NCI-H1930 (cell line): Measurements from ENCODE around the gene ENOX1.
A peak's percentile ranks its signal among the peaks of the same experiment; 100 is the strongest.

Experiments used
- DNase-seq, 2 experiments: peaks; one replicate each; lab custom pipeline; 2025; lab: John Stamatoyannopoulos, UW

Gene ENOX1

GRCh38 chr13:43289470-43290255 lies 497.1 kb downstream of the ENOX1 start:
- DNase-seq = peak; percentile 67 to 68

- no peak for DNase-seq
These were observed 500.0 kb downstream of the ENOX1 start for GRCh38 chr13:43286751-43287150.

- no peak for DNase-seq
These were observed 500.7 kb downstream of the ENOX1 start for GRCh38 chr13:43285933-43286597.

DNA sequence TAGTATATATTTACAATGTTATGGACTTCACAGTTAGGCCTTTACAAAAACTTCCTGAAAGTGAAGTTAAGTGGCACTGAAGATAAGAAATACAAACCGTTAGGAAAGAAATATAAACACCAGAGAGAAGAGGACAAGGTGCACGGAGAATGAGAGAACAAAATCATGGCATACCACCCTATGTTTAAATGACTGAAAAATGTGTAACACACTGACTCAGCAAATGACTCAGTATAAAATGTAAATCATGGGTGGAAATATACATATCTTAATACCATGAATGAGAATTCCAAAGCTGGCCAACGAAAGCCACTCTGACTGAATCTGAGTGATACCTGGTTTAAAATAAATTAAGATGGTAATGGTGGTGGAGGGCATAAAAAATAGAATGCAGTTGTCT lies 502.6 kb downstream of the ENOX1 start:
- no peak for DNase-seq

DNA sequence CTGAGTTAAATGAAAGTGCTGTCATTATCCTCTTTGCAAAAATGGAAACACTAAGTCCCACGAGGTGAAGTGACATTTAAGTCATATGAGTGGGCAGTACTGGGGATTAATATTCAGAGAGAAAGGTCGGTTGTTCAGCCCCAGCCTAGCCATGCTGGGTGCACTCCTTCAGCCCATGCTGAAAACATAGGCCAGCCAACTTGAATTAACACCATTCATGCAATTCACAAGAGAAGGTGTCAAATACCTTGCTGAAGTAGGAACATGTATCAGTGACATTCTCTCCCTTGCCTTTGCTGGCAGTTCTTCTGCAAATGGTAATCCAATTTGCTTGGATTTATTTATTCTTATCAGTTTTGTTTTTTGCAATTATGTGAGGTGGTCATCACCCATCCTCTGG lies 507.1 kb downstream of the ENOX1 start:
- DNase-seq = no peak

DNA sequence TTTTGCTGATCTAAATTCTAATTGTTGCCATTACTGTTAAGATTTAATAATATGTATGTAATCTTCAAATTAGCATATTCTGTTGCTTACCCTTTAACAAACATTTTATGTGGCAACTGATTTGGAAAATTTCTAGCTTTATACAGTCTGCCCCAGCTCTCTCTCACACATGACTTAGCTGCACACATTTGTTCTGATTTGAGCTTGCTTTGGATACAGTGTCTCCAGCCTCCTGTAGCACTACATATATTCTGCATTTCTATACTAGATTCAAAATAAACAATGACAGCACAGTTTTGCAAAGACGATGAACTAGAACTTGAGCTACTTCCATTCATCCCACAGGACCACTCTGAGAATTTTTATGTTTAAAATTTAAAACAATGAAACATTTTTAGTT lies 508.6 kb downstream of the ENOX1 start:
- no peak for DNase-seq

DNA sequence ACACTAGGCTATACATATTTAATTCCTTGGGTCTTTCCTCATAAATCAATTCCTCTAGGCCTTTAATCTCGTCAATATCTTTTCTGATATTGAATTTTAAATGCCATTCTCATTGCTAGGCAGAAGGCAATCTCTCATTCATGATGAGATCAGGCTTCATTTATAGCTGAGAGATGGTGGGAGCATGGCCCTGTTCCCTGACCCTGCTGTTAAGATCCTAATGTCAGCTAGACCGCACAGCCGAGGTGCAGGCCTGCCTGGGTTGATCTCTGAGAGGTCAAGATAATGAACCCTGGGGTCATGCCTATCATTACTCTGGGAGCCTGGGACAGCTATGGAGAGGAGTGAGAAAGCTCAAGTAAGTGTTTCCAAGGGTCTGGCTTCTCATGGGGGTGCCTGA lies 509.6 kb downstream of the ENOX1 start:
- no peak for DNase-seq

GRCh38 chr13:43274881-43275280 lies 511.9 kb downstream of the ENOX1 start:
- no peak for DNase-seq

GRCh38 chr13:43273362-43273761 lies 513.4 kb downstream of the ENOX1 start:
- DNase-seq = no peak

DNA sequence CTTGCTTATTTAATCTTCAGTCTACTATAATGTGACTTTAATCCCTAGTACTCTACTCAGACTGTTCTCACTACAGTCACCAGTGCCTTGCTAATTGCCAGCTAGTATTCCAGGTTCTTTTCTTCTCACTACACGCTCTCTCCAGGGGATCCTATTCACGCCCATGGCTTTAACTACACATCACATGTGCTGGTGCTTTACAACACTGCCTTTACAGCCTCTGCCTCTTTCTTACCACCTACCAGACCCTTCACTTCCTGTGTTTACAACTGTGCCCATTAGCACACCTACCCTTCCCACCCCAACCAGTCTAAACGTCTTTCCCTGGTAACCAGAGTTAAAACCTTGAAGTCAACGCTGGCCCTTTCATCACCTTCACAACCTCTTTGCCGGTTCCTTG lies 513.9 kb downstream of the ENOX1 start:
- DNase-seq = no peak

GRCh38 chr13:43271152-43271551 lies 515.6 kb downstream of the ENOX1 start:
- DNase-seq = no peak

DNA sequence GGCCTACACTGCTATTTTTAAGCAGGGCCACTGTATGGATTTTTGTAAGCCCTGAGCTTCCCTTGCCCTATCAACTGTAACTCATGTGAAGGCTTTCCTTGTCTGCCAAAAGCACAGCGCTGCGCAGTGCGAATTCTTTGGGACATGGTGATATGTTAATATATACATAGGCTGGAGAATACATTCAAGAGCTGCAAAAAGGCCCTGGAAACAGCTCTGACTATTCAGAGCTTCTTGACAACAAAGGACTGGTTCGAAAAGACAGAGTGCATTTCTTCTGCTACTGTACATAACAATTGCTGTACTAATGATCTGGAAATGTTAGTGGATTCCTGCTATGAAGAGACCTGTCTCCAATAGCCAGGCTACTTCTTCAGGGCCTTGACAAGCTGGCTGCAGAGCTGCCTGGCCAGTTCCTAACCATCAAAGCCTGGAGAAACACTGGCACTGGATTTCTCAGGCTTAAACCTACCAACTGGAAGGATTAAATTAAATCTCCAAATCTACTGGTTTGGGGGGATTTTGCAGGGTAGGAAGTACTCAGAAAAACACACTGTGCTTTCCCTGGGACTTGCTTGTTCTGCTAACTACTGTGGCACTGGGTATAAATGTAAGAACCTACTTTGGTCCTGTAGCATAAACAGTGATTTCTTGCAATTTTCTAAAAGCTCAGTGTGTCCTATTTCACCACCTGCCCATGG lies 516.5 kb downstream of the ENOX1 start:
- no peak for DNase-seq

DNA sequence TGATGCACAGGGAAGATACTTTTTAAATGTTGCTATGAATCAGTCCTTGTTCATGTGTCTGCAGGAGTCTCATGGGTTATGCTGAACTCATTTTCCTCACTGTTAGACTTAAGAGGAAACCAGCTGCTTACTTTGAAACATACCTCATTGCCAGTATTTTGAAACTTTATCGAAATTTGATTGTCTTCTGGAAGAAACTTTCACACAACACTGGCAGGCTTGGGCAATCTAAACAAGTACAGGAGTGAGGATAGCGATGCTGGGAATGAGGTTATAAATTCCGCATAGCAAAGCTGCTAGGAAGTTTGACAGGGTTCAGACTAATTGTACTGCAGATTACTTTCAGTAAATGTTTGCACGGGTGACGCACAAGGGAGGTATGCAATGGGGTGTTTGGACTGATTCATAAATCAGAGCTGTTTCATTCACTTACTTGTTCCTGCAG lies 517.7 kb downstream of the ENOX1 start:
- no peak for DNase-seq

DNA sequence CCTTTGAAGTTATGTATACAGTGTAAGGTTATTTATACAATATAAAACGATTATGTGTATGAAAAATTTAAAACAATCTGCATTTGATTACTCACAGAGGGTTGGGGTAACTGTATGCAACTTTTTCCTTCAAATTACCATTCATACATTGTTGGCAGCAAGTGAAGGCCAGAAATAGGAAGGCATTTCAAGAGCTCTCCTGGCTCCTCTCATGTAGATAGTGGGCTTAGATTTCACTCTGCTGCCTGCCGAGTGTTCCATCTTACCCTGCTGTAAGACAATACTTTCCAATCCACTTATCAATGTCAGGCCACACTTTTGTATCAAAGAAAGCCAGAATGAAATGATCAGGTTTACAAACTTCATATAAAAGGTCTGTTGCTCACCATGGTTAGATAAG lies 518.1 kb downstream of the ENOX1 start:
- no peak for DNase-seq

DNA sequence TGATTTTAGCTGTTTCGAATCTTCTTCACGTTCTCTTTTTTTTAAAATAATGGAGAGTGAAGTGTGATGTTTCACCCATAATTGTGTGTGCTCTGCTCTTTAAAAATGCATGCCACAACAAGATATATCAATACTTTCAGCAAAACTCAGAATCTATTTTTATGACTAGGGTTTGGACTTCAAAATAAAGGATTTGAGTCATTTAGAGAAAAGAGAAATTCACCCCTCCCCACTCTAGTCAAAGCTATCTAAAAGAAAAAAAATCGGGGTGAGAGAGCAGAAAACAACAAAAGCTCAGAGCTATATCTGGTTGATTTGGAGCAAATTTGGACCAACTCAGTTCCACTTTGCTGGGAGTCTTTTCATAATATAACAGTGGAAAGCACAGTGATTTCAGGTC lies 518.9 kb downstream of the ENOX1 start:
- DNase-seq = no peak

GRCh38 chr13:43266936-43267615 lies 519.7 kb downstream of the ENOX1 start:
- DNase-seq = no peak

- no peak for DNase-seq
These were observed 521.7 kb downstream of the ENOX1 start for GRCh38 chr13:43265028-43265427.

GRCh38 chr13:43264458-43264857 lies 522.3 kb downstream of the ENOX1 start:
- no peak for DNase-seq

DNA sequence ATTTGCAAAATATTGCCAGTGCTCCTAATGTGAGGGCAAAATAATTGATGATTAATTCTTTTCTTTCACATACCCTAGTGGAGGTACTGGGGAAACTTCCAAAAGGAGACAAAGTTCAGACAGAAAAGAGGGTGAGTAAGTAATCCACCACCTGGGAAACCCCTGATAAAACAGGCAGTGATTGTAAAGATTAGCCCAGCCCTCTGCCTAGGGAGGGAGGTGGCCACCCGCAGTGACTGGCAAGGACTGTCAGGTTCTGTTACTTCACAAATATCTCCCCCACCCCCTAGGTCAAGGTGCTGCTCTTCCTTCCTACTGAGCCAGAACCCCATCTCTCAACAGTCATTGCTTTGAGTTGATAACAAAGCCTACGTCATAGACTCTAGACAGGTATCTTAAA lies 523.7 kb downstream of the ENOX1 start:
- no peak for DNase-seq

- no peak for DNase-seq
These were observed 525.8 kb downstream of the ENOX1 start for GRCh38 chr13:43260999-43261398.

GRCh38 chr13:43258771-43259170 lies 528.0 kb downstream of the ENOX1 start:
- DNase-seq = no peak

- DNase-seq = no peak
These were observed 529.0 kb downstream of the ENOX1 start for GRCh38 chr13:43257765-43258164.
